ENCODE data around the gene ZNF438. TPM values are rescaled to one million over a fixed set of nuclear protein-coding genes. Genes with fewer than 3 reads are reported as not detected.

The ZNF438 gene
- total RNA-seq, 4 donors from 2014 or later: 7.7 to 11.2 (median 8.7) TPM

- no peak overlapping the region for H3K4me3 ChIP-seq (ENCODE audit: low read depth, poor library complexity, severe bottlenecking)
- WGBS, 2 donors: 93 to 95% methylated on average over 7 of the region's 7 CpGs
- DNase-seq (ENCODE audit: low spot score in 2 of 2): no peak
- no peak for TF ChIP-seq POLR2A (IDR thresholded peaks at IDR 0.05)
- no peak for TF ChIP-seq CTCF (IDR thresholded peaks at IDR 0.05)
- intact Hi-C loops (cut with DNase I; ENCODE audit: low total_unique reads): no loop called here
Observed at GRCh38 chr10:31014161-31014875, 17.3 kb downstream of the ZNF438 start.

- intact Hi-C loops (cut with DNase I; ENCODE audit: low total_unique reads): no loop called here
- DNase-seq (ENCODE audit: low spot score in 2 of 2): no peak
- 85 to 87% methylated on average over 3 of the region's 3 CpGs for WGBS, 2 donors
- no peak for TF ChIP-seq POLR2A (IDR thresholded peaks at IDR 0.05)
- no peak overlapping the region for H3K4me3 ChIP-seq (ENCODE audit: low read depth, poor library complexity, severe bottlenecking)
Observed at GRCh38 chr10:31013331-31013730, 18.3 kb downstream of the ZNF438 start.

GRCh38 chr10:31011665-31012022 lies 20.0 kb downstream of the ZNF438 start:
- DNase-seq (ENCODE audit: low spot score in 2 of 2): no peak
- 48 to 79% methylated on average over 3 of the region's 3 CpGs for whole genome bisulfite sequencing, 2 donors
- intact Hi-C loops (cut with DNase I; ENCODE audit: low total_unique reads): no loop called here
- H3K4me3 ChIP-seq (ENCODE audit: low read depth, poor library complexity, severe bottlenecking): no peak overlapping the region
- TF ChIP-seq CTCF (IDR thresholded peaks at IDR 0.05): no peak
- no peak for TF ChIP-seq POLR2A (IDR thresholded peaks at IDR 0.05)

- intact Hi-C loops (cut with DNase I; ENCODE audit: low total_unique reads): no loop called here
- no peak overlapping the region for H3K4me3 ChIP-seq (ENCODE audit: low read depth, poor library complexity, severe bottlenecking)
- DNase-seq (ENCODE audit: low spot score in 2 of 2): no peak
- TF ChIP-seq POLR2A (IDR thresholded peaks at IDR 0.05): no peak
- 71% methylated on average over 8 of the region's 8 CpGs for WGBS, 2 donors
Observed at GRCh38 chr10:31011017-31011664, 20.5 kb downstream of the ZNF438 start.

GRCh38 chr10:31010062-31010461 lies 21.6 kb downstream of the ZNF438 start:
- no peak for DNase-seq (ENCODE audit: low spot score in 2 of 2)
- no peak overlapping the region for H3K4me3 ChIP-seq (ENCODE audit: low read depth, poor library complexity, severe bottlenecking)
- intact Hi-C loops (cut with DNase I; ENCODE audit: low total_unique reads): no loop called here
- 94 to 100% methylated on average over 2 of the region's 2 CpGs for WGBS, 2 donors
- no peak for TF ChIP-seq CTCF (IDR thresholded peaks at IDR 0.05)

GRCh38 chr10:31005895-31006294 lies 25.8 kb downstream of the ZNF438 start:
- DNase-seq (ENCODE audit: low spot score in 2 of 2): no peak
- H3K4me3 ChIP-seq (ENCODE audit: low read depth, poor library complexity, severe bottlenecking): no peak overlapping the region
- intact Hi-C loops (cut with DNase I; ENCODE audit: low total_unique reads): no loop called here
- no peak for TF ChIP-seq POLR2A (IDR thresholded peaks at IDR 0.05)
- no peak for TF ChIP-seq CTCF (IDR thresholded peaks at IDR 0.05)
- 94 to 100% methylated on average over 1 of the region's 1 CpG for WGBS, 2 donors

Measured in lower leg skin (tissue), 4 donors.